ENCODE results near the gene TTC17.
"Not testable (repeated sequence)": the region's sequence is repeated elsewhere in the genome, so short reads cannot be mapped to it uniquely, and the experiment has no call there.

Gene TTC17

DNA sequence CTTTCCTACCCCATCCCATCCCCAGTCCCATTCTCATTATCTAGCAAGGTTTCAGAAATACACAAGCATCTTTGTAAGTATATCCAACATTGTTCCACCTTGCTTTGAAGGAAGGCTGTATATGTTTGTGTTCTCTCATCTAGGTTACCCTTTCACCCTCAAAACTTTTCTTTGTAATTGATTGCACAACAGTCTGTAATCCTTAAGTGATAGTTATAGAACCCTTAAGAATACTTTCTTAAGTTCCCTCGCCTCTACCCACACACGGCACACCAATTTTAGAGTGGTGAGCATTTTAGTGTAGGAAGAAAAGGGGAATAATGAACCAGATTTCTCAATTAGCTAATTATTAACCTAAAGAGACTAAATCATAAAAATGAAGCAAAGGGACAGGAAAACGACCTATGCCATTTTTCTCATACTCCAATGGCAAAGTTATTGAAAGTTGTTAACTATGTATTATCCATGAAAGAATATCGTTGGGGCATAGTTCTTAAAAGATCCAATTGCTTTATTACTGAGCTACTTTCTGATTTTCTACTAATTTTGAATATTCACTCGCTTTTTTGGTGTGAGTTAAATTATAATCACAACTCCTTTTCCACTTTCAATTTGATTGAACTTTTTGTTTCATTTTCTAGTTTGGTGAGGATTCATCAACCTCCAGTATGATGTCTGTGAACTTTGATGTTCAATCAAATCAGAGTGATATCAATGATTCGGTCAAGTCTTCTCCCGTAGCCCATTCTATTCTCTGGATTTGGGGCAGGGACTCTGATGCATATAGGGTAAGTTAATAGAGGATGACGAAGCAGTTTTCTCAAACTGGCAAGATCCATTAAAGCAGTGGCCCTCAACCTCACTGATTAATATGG, 44.9 kb downstream of the TTC17 start:
- no peak overlapping the region for H3K27ac Mint-ChIP-seq
- no peaks in the 10 kb centered on the region for H3K9me3 Mint-ChIP-seq (ENCODE audit: low read depth)
- peaks cover 20% of the 10 kb centered on the region for H3K36me3 Mint-ChIP-seq

DNA sequence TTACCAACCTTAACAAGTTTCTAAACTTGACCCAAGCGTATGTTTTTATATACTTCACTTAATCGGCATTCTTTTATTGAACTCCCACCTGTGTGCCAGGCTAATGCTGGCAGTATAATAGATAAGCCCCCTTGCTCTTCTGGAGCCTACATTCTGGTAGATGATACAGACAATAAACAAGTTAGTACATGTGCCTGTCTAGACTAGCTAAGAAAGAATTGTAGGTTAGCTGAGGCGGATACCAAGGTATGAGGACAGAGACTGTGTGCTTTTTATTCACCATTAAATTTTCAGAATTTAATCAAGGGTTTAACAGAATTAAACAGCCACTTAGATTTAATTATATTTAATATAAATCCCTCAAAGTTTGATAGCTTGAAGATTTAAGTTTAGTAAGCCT, 45.7 kb downstream of the TTC17 start:
- Mint-ChIP-seq H3K27ac (no peak overlapping the region), H3K4me1 (ENCODE audit: low read depth) (peaks cover 8% of the 10 kb centered on the region), H3K9me3 (ENCODE audit: low read depth) (no peaks in the 10 kb centered on the region), H3K36me3 (peaks cover 20% of the 10 kb centered on the region), H3K4me3 (no peak overlapping the region), H3K27me3 (no peaks in the 10 kb centered on the region)

More for the DNA sequence above, 44.9 kb downstream of the TTC17 start:
- H3K4me3 Mint-ChIP-seq: no peak overlapping the region
- H3K4me1 Mint-ChIP-seq (ENCODE audit: low read depth): peaks cover 8% of the 10 kb centered on the region
- no peaks in the 10 kb centered on the region for H3K27me3 Mint-ChIP-seq

DNA sequence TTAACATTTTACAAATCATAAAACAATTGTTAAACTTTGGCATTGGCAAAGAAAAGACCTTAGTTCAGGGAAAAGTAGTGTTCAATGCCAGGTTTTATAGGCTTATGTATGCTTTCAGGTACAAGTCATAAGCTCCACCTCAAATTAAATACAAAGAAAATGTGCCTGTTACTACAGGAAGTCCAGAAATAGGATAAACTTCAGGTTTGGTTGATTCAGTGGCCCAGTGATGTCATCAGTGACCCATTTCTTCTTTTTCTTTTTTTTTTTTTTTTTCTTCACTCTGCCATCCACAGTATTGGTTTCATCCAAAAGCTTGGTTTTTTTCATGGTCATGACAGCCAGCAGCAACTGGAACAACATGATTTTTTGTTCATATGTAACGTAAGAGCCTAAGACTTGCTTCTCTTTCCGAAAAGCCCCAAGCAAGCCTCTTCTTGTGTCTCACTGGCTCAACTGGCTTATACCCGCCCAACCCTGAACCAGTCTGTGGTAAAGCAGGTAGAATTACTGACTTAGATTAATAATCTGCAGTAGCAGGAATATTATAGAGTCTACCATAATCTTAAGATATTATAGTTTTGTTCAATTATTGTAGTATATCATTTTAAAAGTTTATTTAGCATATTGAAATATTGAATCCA, 46.2 kb downstream of the TTC17 start:
- Mint-ChIP-seq H3K27me3 (no peaks in the 10 kb centered on the region), H3K36me3 (peaks cover 20% of the 10 kb centered on the region), H3K27ac (no peak overlapping the region), H3K4me3 (no peak overlapping the region), H3K4me1 (ENCODE audit: low read depth) (peaks cover 8% of the 10 kb centered on the region), H3K9me3 (ENCODE audit: low read depth) (no peaks in the 10 kb centered on the region)

DNA sequence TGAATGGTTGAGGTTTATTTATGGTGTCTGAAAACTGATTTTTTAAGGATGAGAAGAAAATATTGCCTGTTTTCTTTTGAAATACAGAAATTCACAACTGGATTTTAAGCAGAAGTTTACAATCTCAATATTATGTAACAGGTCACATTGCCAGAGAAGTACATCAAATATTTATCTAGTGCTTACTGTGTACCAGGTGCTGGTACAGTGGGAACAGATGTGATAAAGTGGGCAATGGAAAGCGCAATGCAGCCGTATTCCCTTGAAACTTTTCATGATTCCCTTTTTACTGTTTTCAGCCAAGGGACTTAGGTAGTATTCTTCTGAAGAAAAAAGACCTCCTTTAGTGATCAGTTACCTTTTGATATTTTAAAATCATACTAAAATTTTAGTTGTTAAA, 49.6 kb downstream of the TTC17 start:
- Mint-ChIP-seq H3K4me3 (no peak overlapping the region), H3K36me3 (peaks cover 17% of the 10 kb centered on the region), H3K4me1 (ENCODE audit: low read depth) (peaks cover 8% of the 10 kb centered on the region), H3K27me3 (no peaks in the 10 kb centered on the region), H3K9me3 (ENCODE audit: low read depth) (no peaks in the 10 kb centered on the region), H3K27ac (no peak overlapping the region)

DNA sequence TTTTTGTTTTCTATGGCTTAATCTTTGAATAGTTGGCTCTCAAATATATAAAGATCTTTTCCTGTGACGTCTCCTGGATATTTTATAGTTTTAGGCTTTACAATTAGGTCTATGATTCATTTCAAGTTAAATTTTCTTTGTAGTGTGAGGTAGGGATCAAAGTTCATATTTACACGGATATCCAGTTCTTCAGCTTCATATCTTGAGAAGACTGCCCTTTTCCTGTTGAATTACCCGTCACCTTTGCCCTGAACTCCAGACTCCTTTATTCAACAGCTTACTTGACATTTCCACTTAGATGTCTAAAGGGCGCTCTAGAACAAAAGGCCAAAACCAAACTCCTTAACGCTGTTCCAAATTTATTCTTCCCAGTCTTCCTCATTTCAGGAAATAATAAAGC, 51.7 kb downstream of the TTC17 start:
- Mint-ChIP-seq H3K36me3 (peaks cover 14% of the 10 kb centered on the region), H3K27ac (no peak overlapping the region), H3K9me3 (ENCODE audit: low read depth) (no peaks in the 10 kb centered on the region), H3K27me3 (no peaks in the 10 kb centered on the region), H3K4me1 (ENCODE audit: low read depth) (no peaks in the 10 kb centered on the region), H3K4me3 (no peak overlapping the region)

DNA sequence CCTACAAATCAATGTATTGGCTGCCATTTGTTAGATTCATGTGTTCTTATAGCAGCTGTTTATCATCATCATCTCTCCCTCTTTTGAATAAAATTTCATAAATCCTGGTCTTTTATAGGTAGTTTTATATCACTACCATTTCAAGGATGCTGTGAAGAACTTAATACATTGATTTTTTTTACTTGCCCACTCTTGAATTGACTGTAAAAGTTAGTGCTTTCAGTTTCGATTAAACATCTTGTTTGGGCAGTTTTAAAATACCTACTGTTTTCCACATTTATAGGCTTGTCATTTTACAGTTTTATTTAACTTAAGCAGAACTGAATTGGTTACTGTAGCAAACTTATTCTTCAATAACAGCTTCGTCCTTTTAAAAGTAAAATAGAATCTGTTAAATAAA, 59.5 kb downstream of the TTC17 start:
- Mint-ChIP-seq H3K27ac (no peak overlapping the region), H3K4me1 (ENCODE audit: low read depth) (no peaks in the 10 kb centered on the region), H3K36me3 (peaks cover 6% of the 10 kb centered on the region), H3K4me3 (no peak overlapping the region), H3K27me3 (no peaks in the 10 kb centered on the region), H3K9me3 (ENCODE audit: low read depth) (no peaks in the 10 kb centered on the region)

DNA sequence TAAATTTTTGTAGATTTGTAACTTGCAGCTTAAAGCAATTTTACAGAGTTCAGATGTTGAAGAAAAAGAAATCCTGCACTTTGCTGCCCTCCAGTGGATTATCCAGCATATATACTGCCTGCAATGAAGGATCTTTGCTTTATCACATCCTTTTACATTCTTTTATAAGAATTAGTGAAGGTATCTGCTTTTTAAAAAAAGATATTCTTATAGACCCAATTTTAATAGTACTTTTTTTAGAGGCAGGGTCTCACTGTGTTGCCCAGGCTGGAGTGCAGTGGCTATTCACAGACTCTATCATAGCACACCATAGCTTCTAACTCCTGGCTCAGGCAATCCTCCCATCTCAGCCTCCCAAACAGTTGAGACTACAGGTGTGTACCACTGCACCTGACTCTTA, 60.7 kb downstream of the TTC17 start:
- peaks cover 6% of the 10 kb centered on the region for H3K36me3 Mint-ChIP-seq
- no peaks in the 10 kb centered on the region for H3K4me1 Mint-ChIP-seq (ENCODE audit: low read depth)
- H3K9me3 Mint-ChIP-seq (ENCODE audit: low read depth): no peaks in the 10 kb centered on the region
- no peak overlapping the region for H3K4me3 Mint-ChIP-seq
- H3K27ac Mint-ChIP-seq: no peak overlapping the region
- no peaks in the 10 kb centered on the region for H3K27me3 Mint-ChIP-seq

DNA sequence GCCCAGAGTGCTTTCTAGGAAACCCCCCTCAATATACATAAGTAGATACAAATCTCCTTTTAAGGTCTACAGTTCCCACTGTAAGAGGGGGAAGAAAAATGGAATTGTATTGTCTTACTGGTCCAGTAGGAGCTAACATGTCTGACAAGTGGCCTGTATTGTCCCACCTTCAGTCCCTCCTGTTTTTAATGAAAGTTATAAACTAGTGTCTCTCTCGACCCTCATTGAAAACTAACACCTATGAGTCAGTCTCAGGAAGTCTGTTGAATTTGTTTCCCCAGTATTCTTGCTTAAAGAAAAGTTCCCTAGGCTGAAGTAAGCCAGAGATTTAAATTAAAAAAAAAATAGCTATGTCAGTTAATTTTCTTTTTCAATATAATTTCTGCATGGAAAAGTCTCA, 69.3 kb downstream of the TTC17 start:
- no peaks in the 10 kb centered on the region for H3K4me1 Mint-ChIP-seq (ENCODE audit: low read depth)
- peaks cover 24% of the 10 kb centered on the region for H3K36me3 Mint-ChIP-seq
- no peaks in the 10 kb centered on the region for H3K27me3 Mint-ChIP-seq
- H3K4me3 Mint-ChIP-seq: no peak overlapping the region
- no peaks in the 10 kb centered on the region for H3K9me3 Mint-ChIP-seq (ENCODE audit: low read depth)
- no peak overlapping the region for H3K27ac Mint-ChIP-seq

DNA sequence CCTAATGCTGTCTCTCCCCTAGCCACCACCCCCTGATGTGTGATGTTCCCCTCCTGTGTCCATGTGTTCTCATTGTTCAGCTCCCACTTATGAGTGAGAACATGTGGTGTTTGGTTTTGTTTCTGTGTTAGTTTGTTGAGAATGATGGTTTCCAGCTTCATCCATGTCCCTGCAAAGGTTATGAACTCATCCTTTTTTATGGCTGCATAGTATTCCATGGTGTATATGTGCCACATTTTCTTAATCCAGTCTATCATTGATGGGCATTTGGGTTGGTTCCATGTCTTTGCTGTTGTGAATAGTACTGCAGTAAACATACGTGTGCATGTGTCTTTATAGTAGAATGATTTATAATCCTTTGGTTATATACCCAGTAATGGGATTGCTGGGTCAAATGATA, 72.2 kb downstream of the TTC17 start:
- H3K9me3 Mint-ChIP-seq (ENCODE audit: low read depth); H3K27ac Mint-ChIP-seq; H3K4me3 Mint-ChIP-seq; H3K4me1 Mint-ChIP-seq (ENCODE audit: low read depth); H3K27me3 Mint-ChIP-seq: not testable (repeated sequence)
- H3K36me3 Mint-ChIP-seq: peaks cover 38% of the 10 kb centered on the region

DNA sequence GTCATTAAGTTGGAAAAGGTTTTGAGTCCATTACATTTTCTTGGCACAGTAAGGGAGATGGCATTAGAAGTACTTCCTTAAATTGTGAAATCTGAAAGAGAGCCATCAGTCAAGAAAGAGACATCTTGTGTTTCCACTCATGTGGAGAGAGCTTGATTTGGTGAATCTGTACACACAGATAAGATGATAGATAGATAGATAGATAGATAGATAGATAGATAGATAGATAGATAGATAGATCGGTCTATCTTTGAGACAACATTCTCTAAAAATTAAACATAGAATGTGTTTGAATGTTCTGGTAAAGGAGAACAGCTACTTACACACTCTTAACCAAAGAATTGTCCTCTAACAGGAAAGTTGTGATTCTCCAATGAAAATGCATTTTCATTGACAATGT, 76.2 kb downstream of the TTC17 start:
- no peak overlapping the region for H3K4me3 Mint-ChIP-seq
- no peaks in the 10 kb centered on the region for H3K4me1 Mint-ChIP-seq (ENCODE audit: low read depth)
- H3K27ac Mint-ChIP-seq: no peak overlapping the region
- no peaks in the 10 kb centered on the region for H3K9me3 Mint-ChIP-seq (ENCODE audit: low read depth)
- peaks cover 38% of the 10 kb centered on the region for H3K36me3 Mint-ChIP-seq
- H3K27me3 Mint-ChIP-seq: no peaks in the 10 kb centered on the region

DNA sequence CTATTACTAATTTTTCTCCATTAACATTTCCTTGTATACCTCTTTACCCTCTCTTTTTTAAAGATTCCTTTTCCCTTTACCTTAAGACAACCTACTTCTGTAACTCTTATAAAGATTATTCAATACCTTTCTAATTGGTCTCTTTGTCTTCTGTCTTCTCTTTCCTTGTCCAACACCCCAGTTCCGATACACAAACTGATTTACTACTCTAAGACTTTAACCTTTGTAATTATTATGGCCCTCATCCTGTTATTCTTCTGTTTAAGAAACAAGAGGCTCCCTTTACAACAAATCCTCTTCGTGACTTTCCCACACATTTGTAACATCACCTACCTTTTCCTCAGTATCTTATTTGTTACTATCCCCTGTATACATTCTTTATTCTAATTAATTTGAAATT, 81.8 kb downstream of the TTC17 start:
- H3K4me3 Mint-ChIP-seq: no peak overlapping the region
- no peaks in the 10 kb centered on the region for H3K9me3 Mint-ChIP-seq (ENCODE audit: low read depth)
- H3K36me3 Mint-ChIP-seq: peaks cover 38% of the 10 kb centered on the region
- no peaks in the 10 kb centered on the region for H3K4me1 Mint-ChIP-seq (ENCODE audit: low read depth)
- H3K27ac Mint-ChIP-seq: no peak overlapping the region
- H3K27me3 Mint-ChIP-seq: no peaks in the 10 kb centered on the region

DNA sequence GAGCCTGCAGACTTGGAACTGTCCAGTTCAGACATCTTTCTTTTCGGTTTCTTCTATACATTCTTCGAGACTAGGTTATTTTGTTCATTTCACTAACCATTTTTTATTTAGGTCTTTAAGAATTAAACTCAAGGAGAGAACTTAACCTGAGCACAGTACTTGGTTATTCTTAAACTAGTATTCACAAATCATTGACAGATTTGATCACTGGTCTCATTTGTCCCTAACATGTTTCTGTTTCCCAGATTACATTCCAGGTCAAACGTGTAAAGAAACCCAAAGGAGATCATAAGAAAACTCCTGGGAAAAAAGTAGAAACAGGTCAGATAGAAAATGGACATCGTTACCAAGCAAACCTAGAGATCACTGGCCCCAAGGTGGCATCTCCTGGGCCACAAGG, 85.1 kb downstream of the TTC17 start:
- Mint-ChIP-seq H3K9me3 (ENCODE audit: low read depth) (no peaks in the 10 kb centered on the region), H3K27me3 (no peaks in the 10 kb centered on the region), H3K4me3 (no peak overlapping the region), H3K4me1 (ENCODE audit: low read depth) (peaks cover 7% of the 10 kb centered on the region), H3K27ac (no peak overlapping the region), H3K36me3 (peaks cover 44% of the 10 kb centered on the region)

DNA sequence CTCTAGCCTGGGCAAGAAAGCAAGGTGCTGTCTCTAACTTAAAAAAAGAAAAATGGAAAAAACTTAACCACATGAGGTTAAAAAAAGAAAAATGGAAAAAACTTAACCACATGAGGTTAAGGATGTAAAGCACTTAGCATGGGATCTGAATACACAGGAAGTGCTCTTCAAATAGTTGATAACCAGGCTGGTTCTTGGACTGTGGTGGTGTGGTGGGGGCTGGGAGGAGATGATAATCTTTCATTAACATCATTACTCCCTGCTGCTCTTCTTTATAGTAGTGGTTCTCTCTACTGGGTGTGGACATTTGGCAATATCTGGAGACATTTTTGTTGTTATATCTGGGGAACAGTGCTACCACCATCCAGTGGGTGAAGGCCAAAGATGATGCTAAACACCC, 88.4 kb downstream of the TTC17 start:
- H3K27ac Mint-ChIP-seq: no peak overlapping the region
- H3K9me3 Mint-ChIP-seq (ENCODE audit: low read depth): no peaks in the 10 kb centered on the region
- H3K4me3 Mint-ChIP-seq: no peak overlapping the region
- peaks cover 7% of the 10 kb centered on the region for H3K4me1 Mint-ChIP-seq (ENCODE audit: low read depth)
- H3K27me3 Mint-ChIP-seq: no peaks in the 10 kb centered on the region
- peaks cover 56% of the 10 kb centered on the region for H3K36me3 Mint-ChIP-seq

DNA sequence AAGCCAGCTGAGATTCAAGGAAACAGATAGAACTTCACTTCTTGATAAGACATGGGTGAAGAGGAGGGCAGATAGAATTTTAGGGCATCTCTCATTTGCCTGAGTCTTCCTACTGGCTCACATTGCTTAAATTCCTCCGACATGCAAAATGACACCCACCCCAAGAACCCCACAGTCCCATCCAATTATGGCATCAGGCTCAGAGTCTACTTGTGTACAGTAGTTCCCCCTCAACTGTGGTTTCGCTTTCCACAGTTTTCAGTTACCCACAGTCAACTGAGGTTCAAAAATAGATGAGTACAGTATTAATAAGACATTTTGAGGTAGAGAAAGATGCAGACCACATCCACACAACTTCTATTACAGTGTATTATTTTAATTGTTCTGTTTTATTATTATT, 99.8 kb downstream of the TTC17 start:
- Mint-ChIP-seq H3K4me1 (ENCODE audit: low read depth) (no peaks in the 10 kb centered on the region), H3K4me3 (no peak overlapping the region), H3K27ac (no peak overlapping the region), H3K27me3 (no peaks in the 10 kb centered on the region), H3K36me3 (peaks cover 60% of the 10 kb centered on the region), H3K9me3 (ENCODE audit: low read depth) (peaks cover 17% of the 10 kb centered on the region)

DNA sequence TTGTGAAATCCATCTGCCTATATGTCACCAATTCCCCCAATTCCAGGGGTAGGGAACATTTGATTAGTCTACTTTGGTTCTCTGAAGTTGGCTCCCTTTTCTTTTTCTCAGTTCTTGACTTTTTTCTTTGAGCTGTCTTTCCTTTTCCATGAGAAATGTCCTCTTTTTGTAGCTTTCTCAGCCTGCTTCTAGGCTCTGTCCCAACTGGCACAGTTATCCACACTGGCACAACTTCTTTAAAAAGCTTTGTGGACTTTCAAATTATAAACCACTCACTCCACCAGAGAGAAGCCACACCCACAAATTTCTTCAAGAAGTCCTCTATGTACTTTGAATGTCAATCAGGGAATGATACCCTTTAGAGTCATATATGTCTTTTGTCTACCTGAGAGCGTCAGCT, 100.5 kb downstream of the TTC17 start:
- H3K4me3 Mint-ChIP-seq: no peak overlapping the region
- peaks cover 61% of the 10 kb centered on the region for H3K36me3 Mint-ChIP-seq
- no peaks in the 10 kb centered on the region for H3K27me3 Mint-ChIP-seq
- no peak overlapping the region for H3K27ac Mint-ChIP-seq
- peaks cover 17% of the 10 kb centered on the region for H3K9me3 Mint-ChIP-seq (ENCODE audit: low read depth)
- H3K4me1 Mint-ChIP-seq (ENCODE audit: low read depth): no peaks in the 10 kb centered on the region

DNA sequence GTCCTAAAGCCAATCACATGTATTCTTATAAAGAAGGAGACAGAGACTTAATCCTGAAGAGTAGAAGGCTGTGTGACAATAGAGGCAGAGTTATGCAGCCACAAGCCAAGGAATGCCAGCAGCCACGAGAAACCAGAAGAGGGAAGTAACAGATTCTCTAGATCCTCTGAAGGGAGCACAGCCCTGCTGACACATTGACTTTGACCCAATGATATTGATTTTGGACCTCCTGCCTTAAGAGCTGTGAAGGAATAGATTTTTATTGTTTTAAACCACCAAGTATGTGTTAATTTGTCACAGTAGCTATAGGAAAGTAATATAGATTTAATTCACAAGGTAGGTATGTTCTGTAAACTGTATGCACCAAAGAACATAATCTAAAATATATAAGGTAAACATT, 103.6 kb downstream of the TTC17 start:
- peaks cover 23% of the 10 kb centered on the region for H3K9me3 Mint-ChIP-seq (ENCODE audit: low read depth)
- H3K36me3 Mint-ChIP-seq: peaks cover 77% of the 10 kb centered on the region
- no peaks in the 10 kb centered on the region for H3K27me3 Mint-ChIP-seq
- no peak overlapping the region for H3K27ac Mint-ChIP-seq
- H3K4me3 Mint-ChIP-seq: no peak overlapping the region
- no peaks in the 10 kb centered on the region for H3K4me1 Mint-ChIP-seq (ENCODE audit: low read depth)
